T-helper 2 cell treated with Interferon-gamma antibody and Interleukin-4, amounts not matched to agents 5 μg/mL and 100 μg/mL, for 36 hours (primary cell): ENCODE data around the gene TGFB1I1.

Source experiments
- DNase-seq: peaks from one replicate; pipeline ENCODE4 v3.0.0; 2021; ENCODE audit warnings: low spot score
- H3K27ac Mint-ChIP-seq: one replicate; pipeline ENCODE4 v1.8.0; 2021; ENCODE audit warnings: mild to moderate bottlenecking, mixed read lengths
- H3K27me3 Mint-ChIP-seq: one replicate; pipeline ENCODE4 v1.8.0; 2021; ENCODE audit warnings: low read depth, mixed read lengths
- H3K36me3 Mint-ChIP-seq: one replicate; pipeline ENCODE4 v1.8.0; 2021; ENCODE audit warnings: low read depth, mixed read lengths
- H3K4me1 Mint-ChIP-seq: one replicate; pipeline ENCODE4 v1.8.0; 2021; ENCODE audit warnings: low read depth, mixed read lengths
- H3K4me3 Mint-ChIP-seq: one replicate; pipeline ENCODE4 v1.8.0; 2022; ENCODE audit warnings: mild to moderate bottlenecking, moderate library complexity, mixed read lengths
- H3K9me3 Mint-ChIP-seq: one replicate; pipeline ENCODE4 v1.8.0; 2021; ENCODE audit warnings: mixed read lengths

Gene TGFB1I1

GRCh38 chr16:31471875-31472708, at the start of gene TGFB1I1:
TGFB1I1 (plus strand) TSS chr16:31472152; CDS start chr16:31472189, 37 bp downstream.
- Mint-ChIP-seq H3K9me3 (no peaks in the 10 kb centered on the region), H3K4me1 (peaks cover 16% of the 10 kb centered on the region), H3K36me3 (peaks cover 5% of the 10 kb centered on the region), H3K27ac (no peak within 1 kb of the TSS), H3K4me3 (peak within 1 kb of the TSS; percentile 71), H3K27me3 (peaks cover 35% of the 10 kb centered on the region)
- no peak for DNase-seq

- Mint-ChIP-seq H3K27me3 (no peaks in the 10 kb centered on the region), H3K4me3 (peak overlapping the region; percentile 40), H3K9me3 (no peaks in the 10 kb centered on the region), H3K4me1 (peaks cover 39% of the 10 kb centered on the region), H3K27ac (peak overlapping the region; percentile 64), H3K36me3 (peaks cover 3% of the 10 kb centered on the region)
- DNase-seq, result no peak
These were observed 48.7 kb upstream of the TGFB1I1 start for GRCh38 chr16:31423241-31423640.

GRCh38 chr16:31423801-31424200, 48.2 kb upstream of the TGFB1I1 start:
- Mint-ChIP-seq H3K36me3 (peaks cover 3% of the 10 kb centered on the region), H3K4me3 (no peak overlapping the region), H3K27ac (no peak overlapping the region), H3K27me3 (no peaks in the 10 kb centered on the region), H3K9me3 (no peaks in the 10 kb centered on the region), H3K4me1 (peaks cover 41% of the 10 kb centered on the region)
- DNase-seq, result no peak

GRCh38 chr16:31427441-31428278, 44.3 kb upstream of the TGFB1I1 start:
- Mint-ChIP-seq H3K36me3 (no peaks in the 10 kb centered on the region), H3K9me3 (no peaks in the 10 kb centered on the region), H3K4me1 (peaks cover 34% of the 10 kb centered on the region), H3K27ac (no peak overlapping the region), H3K27me3 (no peaks in the 10 kb centered on the region), H3K4me3 (no peak overlapping the region)
- peak; percentile 67 for DNase-seq

GRCh38 chr16:31428279-31428597, 43.7 kb upstream of the TGFB1I1 start, which contains the start of gene COX6A2:
COX6A2 (minus strand) TSS chr16:31428360; CDS start chr16:31428325, 35 bp downstream.
- peak within 1 kb of the TSS; percentile 32 for H3K4me3 Mint-ChIP-seq
- no peaks in the 10 kb centered on the region for H3K9me3 Mint-ChIP-seq
- no peaks in the 10 kb centered on the region for H3K27me3 Mint-ChIP-seq
- no peaks in the 10 kb centered on the region for H3K36me3 Mint-ChIP-seq
- no peak for DNase-seq
- H3K27ac Mint-ChIP-seq, result no peak within 1 kb of the TSS
- peaks cover 29% of the 10 kb centered on the region for H3K4me1 Mint-ChIP-seq

GRCh38 chr16:31428638-31429247, 43.2 kb upstream of the TGFB1I1 start:
- no peak overlapping the region for H3K27ac Mint-ChIP-seq
- peaks cover 25% of the 10 kb centered on the region for H3K4me1 Mint-ChIP-seq
- no peaks in the 10 kb centered on the region for H3K36me3 Mint-ChIP-seq
- no peak for DNase-seq
- H3K4me3 Mint-ChIP-seq, result no peak overlapping the region
- H3K9me3 Mint-ChIP-seq, result no peaks in the 10 kb centered on the region
- H3K27me3 Mint-ChIP-seq, result no peaks in the 10 kb centered on the region

GRCh38 chr16:31429314-31429713, 42.6 kb upstream of the TGFB1I1 start:
- Mint-ChIP-seq H3K27me3 (no peaks in the 10 kb centered on the region), H3K36me3 (no peaks in the 10 kb centered on the region), H3K27ac (no peak overlapping the region), H3K9me3 (no peaks in the 10 kb centered on the region), H3K4me1 (peaks cover 21% of the 10 kb centered on the region), H3K4me3 (no peak overlapping the region)
- DNase-seq, result no peak

- Mint-ChIP-seq H3K36me3 (no peaks in the 10 kb centered on the region), H3K27ac (no peak overlapping the region), H3K9me3 (no peaks in the 10 kb centered on the region), H3K4me1 (peaks cover 21% of the 10 kb centered on the region), H3K4me3 (no peak overlapping the region), H3K27me3 (no peaks in the 10 kb centered on the region)
- DNase-seq, result no peak
These were observed 42.2 kb upstream of the TGFB1I1 start for GRCh38 chr16:31429796-31430195.

GRCh38 chr16:31430380-31431052, 41.4 kb upstream of the TGFB1I1 start:
- no peak overlapping the region for H3K4me3 Mint-ChIP-seq

GRCh38 chr16:31435341-31436220, 36.4 kb upstream of the TGFB1I1 start:
- Mint-ChIP-seq H3K4me3 (no peak overlapping the region), H3K36me3 (no peaks in the 10 kb centered on the region), H3K9me3 (no peaks in the 10 kb centered on the region), H3K4me1 (peaks cover 21% of the 10 kb centered on the region), H3K27me3 (no peaks in the 10 kb centered on the region), H3K27ac (no peak overlapping the region)
- no peak for DNase-seq

More at GRCh38 chr16:31430380-31431052, 41.4 kb upstream of the TGFB1I1 start:
- no peak overlapping the region for H3K27ac Mint-ChIP-seq
- H3K27me3 Mint-ChIP-seq, result no peaks in the 10 kb centered on the region
- no peak for DNase-seq
- peaks cover 21% of the 10 kb centered on the region for H3K4me1 Mint-ChIP-seq
- no peaks in the 10 kb centered on the region for H3K9me3 Mint-ChIP-seq
- no peaks in the 10 kb centered on the region for H3K36me3 Mint-ChIP-seq

- no peak for DNase-seq
- no peaks in the 10 kb centered on the region for H3K36me3 Mint-ChIP-seq
- H3K9me3 Mint-ChIP-seq, result no peaks in the 10 kb centered on the region
- H3K4me1 Mint-ChIP-seq, result peaks cover 16% of the 10 kb centered on the region
- H3K27me3 Mint-ChIP-seq, result no peaks in the 10 kb centered on the region
- H3K27ac Mint-ChIP-seq, result no peak overlapping the region
- H3K4me3 Mint-ChIP-seq, result no peak overlapping the region
These were observed 35.5 kb upstream of the TGFB1I1 start for GRCh38 chr16:31436221-31437045.

- Mint-ChIP-seq H3K9me3 (no peaks in the 10 kb centered on the region), H3K36me3 (no peaks in the 10 kb centered on the region), H3K4me3 (no peak overlapping the region), H3K27ac (no peak overlapping the region), H3K4me1 (peaks cover 22% of the 10 kb centered on the region), H3K27me3 (no peaks in the 10 kb centered on the region)
- no peak for DNase-seq
These were observed 33.5 kb upstream of the TGFB1I1 start for GRCh38 chr16:31438414-31438813.
